ENCODE measurements around the gene ATXN7L3. TPM values are rescaled to one million over a fixed set of nuclear protein-coding genes. Genes with fewer than 3 reads are reported as not detected.
"Not testable (repeated sequence)": the region's sequence is repeated elsewhere in the genome, so short reads cannot be mapped to it uniquely, and the experiment has no call there.

The ATXN7L3 gene
- polyA plus RNA-seq, 4 donors: 54.6 to 71.1 (median 68.9) TPM

DNA sequence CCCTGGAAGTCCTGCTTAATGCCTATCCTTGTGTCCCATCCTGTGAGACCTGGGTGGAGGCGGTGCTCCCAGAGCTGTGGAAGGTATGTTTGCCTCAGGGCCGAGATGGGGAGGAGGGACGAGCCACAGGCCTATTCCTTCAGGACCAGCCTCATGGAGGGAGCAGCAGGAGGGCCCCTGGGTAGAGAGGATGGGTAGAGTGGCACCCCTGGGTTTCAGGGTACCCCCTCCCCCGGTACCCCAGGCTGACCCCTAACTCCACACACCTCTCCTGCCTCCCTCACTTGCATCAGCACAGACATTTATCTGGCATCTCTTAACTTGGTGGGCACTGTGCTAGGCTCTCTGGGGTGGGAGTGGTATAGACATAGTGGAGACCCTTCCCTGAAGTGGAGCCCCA is 22.0 kb downstream of the ATXN7L3 start:
- no peak for DNase-seq (ENCODE audit: low read depth in 4 of 4, low spot score in 3 of 4)

GRCh38 chr17:44176671-44177501 is 22.8 kb downstream of the ATXN7L3 start:
- DNase-seq (ENCODE audit: low read depth in 4 of 4, low spot score in 3 of 4): no peak

DNA sequence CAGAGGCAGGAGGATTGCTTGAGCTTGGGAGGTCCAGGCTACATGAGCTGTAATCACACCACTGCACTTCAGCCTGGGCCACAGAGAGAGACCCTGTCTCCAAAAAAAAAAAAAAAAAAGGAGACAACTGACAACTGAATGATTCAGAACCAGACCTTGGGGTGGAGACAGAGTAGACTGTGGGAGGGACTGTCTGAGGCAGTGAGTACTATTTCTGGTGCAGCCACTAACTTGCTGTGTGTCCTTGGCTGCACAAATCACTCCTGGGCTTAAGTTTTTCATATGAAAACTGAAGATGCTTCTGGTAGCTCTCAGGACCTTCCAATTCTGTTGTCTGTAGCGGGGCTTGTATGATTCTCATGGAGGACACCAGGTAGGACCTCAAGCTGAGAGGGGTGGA is 23.4 kb downstream of the ATXN7L3 start:
- no peak for DNase-seq (ENCODE audit: low read depth in 4 of 4, low spot score in 3 of 4)

DNA sequence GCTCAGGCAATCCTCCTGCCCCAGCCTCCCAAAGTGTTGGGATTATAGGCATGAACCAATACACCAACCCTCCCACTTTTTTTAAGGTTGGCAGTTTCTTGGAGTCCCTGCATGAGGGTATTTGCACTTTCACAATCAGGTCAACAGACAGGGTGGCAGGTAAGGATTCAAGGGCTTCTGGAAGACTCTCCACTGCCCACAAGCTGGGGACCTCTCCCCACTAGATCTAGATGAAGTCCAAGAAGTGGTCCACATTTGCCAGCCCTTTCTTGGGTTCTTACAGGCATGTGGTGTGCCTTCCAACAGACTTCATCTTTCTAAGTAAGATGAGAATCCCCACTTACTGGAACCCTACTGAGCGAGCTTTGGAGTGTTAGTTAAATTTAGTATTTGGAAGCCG is 25.3 kb downstream of the ATXN7L3 start:
- DNase-seq (ENCODE audit: low read depth in 4 of 4, low spot score in 3 of 4): no peak

- no peak for DNase-seq (ENCODE audit: low read depth in 4 of 4, low spot score in 3 of 4)
These were observed 27.7 kb downstream of the ATXN7L3 start for GRCh38 chr17:44171931-44172455.

GRCh38 chr17:44170499-44171201 is 29.0 kb downstream of the ATXN7L3 start, which contains the start of gene ASB16:
Gene ASB16 (plus strand): TSS chr17:44170704. CDS start chr17:44170790, 86 bp downstream.
- DNase-seq (ENCODE audit: low read depth in 4 of 4, low spot score in 3 of 4): no peak

DNA sequence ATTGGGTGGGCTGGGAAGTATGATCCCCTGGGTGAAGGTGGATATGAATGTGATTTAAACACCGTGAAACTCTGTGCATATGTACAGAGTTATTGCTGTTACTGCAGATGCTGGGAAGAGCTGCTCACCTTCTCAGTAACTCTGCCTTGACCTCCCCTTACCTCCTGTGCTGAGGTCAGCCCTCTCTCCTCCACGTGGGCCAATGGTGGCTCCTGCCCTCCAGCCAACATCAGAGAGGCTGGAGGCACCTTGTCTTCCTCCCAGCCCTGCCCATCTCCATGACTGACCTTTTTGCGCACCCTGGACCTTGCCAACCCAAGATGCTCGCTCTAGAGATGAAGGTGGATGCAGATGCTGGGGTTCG is 29.6 kb downstream of the ATXN7L3 start:
- DNase-seq (ENCODE audit: low read depth in 4 of 4, low spot score in 3 of 4): no peak

DNA sequence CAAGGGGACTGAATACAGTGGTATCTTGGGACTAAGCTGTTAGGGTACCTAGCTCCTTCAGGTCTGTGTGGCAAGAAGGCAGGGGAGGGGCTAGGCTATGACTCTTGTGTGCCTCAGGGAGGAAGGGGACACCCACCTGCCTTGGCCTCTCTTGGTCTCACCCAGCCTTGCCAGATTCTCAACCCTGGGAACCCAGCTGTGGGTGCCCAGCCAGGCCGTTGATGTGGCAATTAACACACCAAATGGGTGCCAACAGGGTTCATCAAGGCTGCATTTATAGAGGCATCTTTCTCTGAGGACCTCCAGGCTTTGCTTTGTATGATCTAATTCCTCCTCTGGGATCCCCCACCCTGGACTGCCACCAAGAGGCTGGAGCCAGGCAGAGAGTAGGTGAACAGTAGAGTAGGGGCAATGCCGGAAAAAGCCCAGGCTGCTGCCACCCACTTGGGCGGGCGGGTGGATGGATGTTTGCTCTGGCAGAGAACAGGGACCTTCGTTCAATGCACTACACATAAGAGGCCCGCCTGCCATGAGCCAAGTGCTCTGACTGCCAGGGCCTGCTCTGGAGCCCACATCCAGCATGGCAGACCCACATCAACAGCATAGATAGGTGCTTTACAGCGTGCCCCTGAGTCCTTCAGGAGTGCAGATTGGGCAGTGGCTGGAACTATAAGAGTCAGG is 32.4 kb downstream of the ATXN7L3 start:
- DNase-seq (ENCODE audit: low read depth in 4 of 4, low spot score in 3 of 4): no peak

- DNase-seq (ENCODE audit: low read depth in 4 of 4, low spot score in 3 of 4): no peak
These were observed 35.2 kb downstream of the ATXN7L3 start for GRCh38 chr17:44164476-44164875.

GRCh38 chr17:44159519-44160210 is 40.0 kb downstream of the ATXN7L3 start:
- DNase-seq (ENCODE audit: low read depth in 4 of 4, low spot score in 3 of 4): no peak

DNA sequence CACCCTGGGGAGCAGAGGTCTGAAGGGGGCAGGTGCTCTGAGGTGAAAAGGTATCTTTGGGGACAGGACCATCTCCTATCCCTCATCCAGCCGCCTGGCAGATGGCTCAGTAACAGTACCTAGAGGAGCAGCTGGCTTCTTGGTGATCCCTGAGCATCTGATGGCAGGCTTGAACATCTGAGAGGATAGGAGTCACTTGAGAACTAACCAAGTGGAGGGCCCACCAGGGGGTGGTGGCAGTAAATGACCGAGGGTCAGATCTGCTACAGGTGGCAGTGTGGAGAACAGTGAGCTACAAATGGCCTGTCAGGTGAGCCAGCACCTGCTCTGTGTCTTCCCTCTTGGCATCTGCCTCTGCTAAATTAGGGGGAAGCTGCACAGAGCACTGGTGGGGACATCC is 44.2 kb downstream of the ATXN7L3 start:
- DNase-seq (ENCODE audit: low read depth in 4 of 4, low spot score in 3 of 4): no peak

DNA sequence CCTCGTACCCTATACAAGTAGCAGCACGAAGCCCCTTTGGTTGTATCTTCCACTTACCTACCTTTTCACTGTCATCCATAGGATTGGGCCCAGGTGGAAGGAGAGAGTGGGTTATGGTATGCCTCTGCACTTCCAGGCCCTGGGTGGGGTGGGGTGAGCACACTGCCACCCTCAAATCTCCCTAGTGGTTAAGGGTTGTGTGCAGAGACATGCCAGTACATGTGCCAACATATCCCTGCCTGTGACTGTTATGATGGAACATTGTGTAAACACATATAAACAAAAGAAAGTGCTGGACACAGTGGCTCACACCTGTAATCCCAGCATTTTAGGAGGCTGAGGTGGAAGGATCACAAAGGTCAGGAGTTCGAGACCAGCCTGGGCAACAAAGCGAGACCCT is 46.8 kb downstream of the ATXN7L3 start:
- no peak for DNase-seq (ENCODE audit: low read depth in 4 of 4, low spot score in 3 of 4)

GRCh38 chr17:44149750-44150329 is 49.8 kb downstream of the ATXN7L3 start:
- no peak for DNase-seq (ENCODE audit: low read depth in 4 of 4, low spot score in 3 of 4)

DNA sequence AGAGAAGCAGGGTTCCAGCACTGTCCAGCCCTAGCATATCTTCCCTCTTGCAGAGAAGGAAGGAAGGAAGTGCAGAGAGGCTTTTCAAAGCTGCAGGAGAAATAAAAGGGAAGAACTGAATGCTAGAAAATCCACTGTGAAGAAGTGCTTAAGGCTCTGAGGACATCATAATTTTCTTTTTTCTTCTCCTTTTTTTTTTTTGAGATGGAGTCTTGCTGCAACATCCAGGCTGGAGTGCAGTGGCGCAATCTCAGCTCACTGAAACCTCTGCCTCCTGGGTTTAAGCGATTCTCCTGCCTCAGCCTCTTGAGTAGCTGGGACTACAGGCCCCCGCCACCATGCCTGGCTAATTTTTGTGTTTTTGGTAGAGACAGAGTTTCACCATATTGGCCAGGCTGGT is 50.6 kb downstream of the ATXN7L3 start:
- DNase-seq (ENCODE audit: low read depth in 4 of 4, low spot score in 3 of 4): not testable (repeated sequence)

- DNase-seq (ENCODE audit: low read depth in 4 of 4, low spot score in 3 of 4): no peak
These were observed 51.9 kb downstream of the ATXN7L3 start for GRCh38 chr17:44147812-44148211.

GRCh38 chr17:44146375-44147346 is 53.0 kb downstream of the ATXN7L3 start:
- no peak for DNase-seq (ENCODE audit: low read depth in 4 of 4, low spot score in 3 of 4)

GRCh38 chr17:44144966-44145739 is 54.5 kb downstream of the ATXN7L3 start:
- no peak for DNase-seq (ENCODE audit: low read depth in 4 of 4, low spot score in 3 of 4)

GRCh38 chr17:44143921-44144320 is 55.8 kb downstream of the ATXN7L3 start:
- DNase-seq (ENCODE audit: low read depth in 4 of 4, low spot score in 3 of 4): not testable (repeated sequence)

Data from left renal pelvis (tissue), 4 donors.